OCI-LY7 (cell line): ENCODE measurements around the gene SCARB1. TPM values are rescaled to one million over a fixed set of nuclear protein-coding genes. Genes with fewer than 3 reads are reported as not detected.

ENCODE experiments used
- BruUV-seq: library from RNA; stranded (reverse); fragments of 400-500 nt; replicated peaks from 2 replicates; lab custom pipeline; 2021; lab: Mats Ljungman, UMichigan
- CTCF ChIA-PET: fragments of 300-600 bp; sonication (Branson Sonifier 250); formaldehyde crosslinking; loops from one replicate; lab custom pipeline; 2022; ENCODE audit warnings: antibody characterized with exemption; ENCODE audit not compliant: unreplicated experiment; lab: Charles Lee
- POLR2A ChIA-PET: fragments of 300-600 bp; sonication (Branson Sonifier 250); formaldehyde crosslinking; loops from one replicate; lab custom pipeline; 2022; ENCODE audit warnings: antibody characterized with exemption; lab: Charles Lee
- DNase-seq: peaks from one replicate; pipeline ENCODE4 v3.0.0-alpha.2; 2015; ENCODE audit warnings: low spot score
- H2AFZ ChIP-seq: fragments of 200-600 bp; sonication (generic), shearing (Covaris generic); 2 replicates; pipeline ENCODE4 v1.6.1; 2014; ENCODE audit warnings: mild to moderate bottlenecking, antibody characterized with exemption, low read length, moderate library complexity
- H3K27ac ChIP-seq: fragments of 200-600 bp; sonication (generic); 2 replicates; pipeline ENCODE4 v1.5.1; 2014; ENCODE audit warnings: mixed run types, low read depth, mild to moderate bottlenecking, moderate library complexity, low read length, inconsistent platforms; ENCODE audit not compliant: poor library complexity, severe bottlenecking
- H3K36me3 ChIP-seq: fragments of 200-600 bp; sonication (generic); 2 replicates; pipeline ENCODE4 v1.6.1; 2014; ENCODE audit warnings: mild to moderate bottlenecking, antibody characterized with exemption, low read length, moderate library complexity, mixed read lengths; ENCODE audit not compliant: insufficient read depth
- H3K4me1 ChIP-seq: fragments of 200-600 bp; sonication (generic); 2 replicates; pipeline ENCODE4 v1.5.1; 2014; ENCODE audit warnings: mild to moderate bottlenecking, low read length; ENCODE audit not compliant: insufficient read depth, poor library complexity, severe bottlenecking
- H3K4me2 ChIP-seq: fragments of 200-600 bp; sonication (generic); 2 replicates; pipeline ENCODE4 v1.6.1; 2014; ENCODE audit warnings: mild to moderate bottlenecking, low read length
- H3K4me3 ChIP-seq: fragments of 200-600 bp; sonication (generic); 2 replicates; pipeline ENCODE4 v1.5.1; 2014; ENCODE audit warnings: mild to moderate bottlenecking, low read depth, low read length; ENCODE audit not compliant: poor library complexity, severe bottlenecking
- H3K79me2 ChIP-seq: fragments of 200-600 bp; sonication (generic); 2 replicates; pipeline ENCODE4 v1.6.1; 2016; ENCODE audit warnings: low read depth, mild to moderate bottlenecking, low read length, moderate library complexity, mixed read lengths; ENCODE audit not compliant: insufficient read depth
- H3K9me2 ChIP-seq: fragments of 200-600 bp; sonication (generic); 2 replicates; pipeline ENCODE4 v1.6.1; 2016; ENCODE audit warnings: mild to moderate bottlenecking, low read length, mixed read lengths; ENCODE audit not compliant: insufficient read depth
- H3K9me3 ChIP-seq: fragments of 200-600 bp; sonication (generic); 2 replicates; pipeline ENCODE4 v1.6.1; 2014; ENCODE audit warnings: mild to moderate bottlenecking, mixed run types, low read length, mixed read lengths
- H4K20me1 ChIP-seq: fragments of 200-600 bp; sonication (generic); 2 replicates; pipeline ENCODE4 v1.6.1; 2014; ENCODE audit warnings: mild to moderate bottlenecking, antibody characterized with exemption, low read length, moderate library complexity, mixed read lengths; ENCODE audit not compliant: insufficient read depth
- CTCF ChIP-seq: fragments of 200-600 bp; sonication (generic); conservative IDR thresholded peaks from 2 replicates; pipeline ENCODE4 v1.5.1; 2014; ENCODE audit warnings: mild to moderate bottlenecking, antibody characterized with exemption, low read length, moderate library complexity, mixed read lengths
- EZH2phosphoT487 ChIP-seq: fragments of 200-600 bp; sonication (generic); IDR thresholded peaks from 2 replicates; pipeline ENCODE4 v1.6.1; 2018; ENCODE audit warnings: low read depth, borderline replicate concordance, mild to moderate bottlenecking, mixed run types, antibody characterized with exemption, low read length, moderate library complexity, mixed read lengths
- intact Hi-C: fragments of 100-400 bp; cut with micrococcal nuclease; formaldehyde crosslinking; loops from one replicate; pipeline ENCODE4 v1.10.0; 2022; ENCODE audit not compliant: unreplicated experiment
- total RNA-seq, 2 experiments: library from RNA; depleted of rRNA in 1 of 2; stranded (reverse); fragments of >200 nt in 1 of 2; shearing (Covaris generic) in 1 of 2; gene quantifications; 2 replicates each; pipeline ENCODE4 v1.2.3, GENCODE V29; 2014 to 2022

Gene SCARB1
- total RNA-seq, 2 experiments from 2014 or later: 42.9 to 112 TPM

GRCh38 chr12:124779161-124780141 is 84.2 kb downstream of the SCARB1 start:
- H3K4me3 ChIP-seq: no peak overlapping the region
- DNase-seq: peak; percentile 87
- no peaks in the 10 kb centered on the region for H4K20me1 ChIP-seq
- H3K4me2 ChIP-seq: peak overlapping the region; percentile 57
- no peaks in the 10 kb centered on the region for H3K79me2 ChIP-seq
- H3K36me3 ChIP-seq: peaks cover 16% of the 10 kb centered on the region; the same call in 1 of the 2 replicates
- no peaks in the 10 kb centered on the region for H3K9me3 ChIP-seq
- CTCF ChIA-PET: no interaction called here
- BruUV-seq: no TSS peak
- peak overlapping the region; percentile 64 for H3K27ac ChIP-seq
- intact Hi-C loops: loop anchor here (5.0 kb wide), 1 partner anchor 118 kb away; no protein-coding TSS in a partner anchor
- H3K4me1 ChIP-seq: peaks cover 78% of the 10 kb centered on the region
- TF ChIP-seq CTCF (no peak), EZH2phosphoT487 (no peak)
- H2AFZ ChIP-seq: no peak overlapping the region
- no peaks in the 10 kb centered on the region for H3K9me2 ChIP-seq
- POLR2A ChIA-PET: interaction anchor here (0.7 kb wide), 1 partner anchor 1613 kb away, joined by 3 read pairs; no protein-coding TSS in a partner anchor

GRCh38 chr12:124778411-124778810 is 85.3 kb downstream of the SCARB1 start:
- H3K36me3 ChIP-seq: peaks cover 8% of the 10 kb centered on the region; the same call in 1 of the 2 replicates
- H3K27ac ChIP-seq: no peak overlapping the region
- H4K20me1 ChIP-seq: no peaks in the 10 kb centered on the region
- H3K4me2 ChIP-seq: no peak overlapping the region
- BruUV-seq: no TSS peak
- no peak overlapping the region for H3K4me3 ChIP-seq
- no peak for TF ChIP-seq EZH2phosphoT487
- TF ChIP-seq CTCF: no peak
- no peak overlapping the region for H2AFZ ChIP-seq
- no peaks in the 10 kb centered on the region for H3K79me2 ChIP-seq
- CTCF ChIA-PET: no interaction called here
- intact Hi-C loops: no loop called here
- H3K4me1 ChIP-seq: peaks cover 78% of the 10 kb centered on the region
- no peaks in the 10 kb centered on the region for H3K9me3 ChIP-seq
- DNase-seq: no peak
- POLR2A ChIA-PET: no interaction called here
- no peaks in the 10 kb centered on the region for H3K9me2 ChIP-seq
